GM12801 (cell line): ENCODE measurements around the gene RANBP9.

Experiments used
- TF ChIP-seq, protein P1 (sequence below): IDR thresholded peaks from one replicate; pipeline ENCODE4 v1.5.1; 2011; ENCODE audit warnings: control low read depth; ENCODE audit not compliant: insufficient read length; ENCODE audit errors: extremely low read depth

The RANBP9 gene

DNA sequence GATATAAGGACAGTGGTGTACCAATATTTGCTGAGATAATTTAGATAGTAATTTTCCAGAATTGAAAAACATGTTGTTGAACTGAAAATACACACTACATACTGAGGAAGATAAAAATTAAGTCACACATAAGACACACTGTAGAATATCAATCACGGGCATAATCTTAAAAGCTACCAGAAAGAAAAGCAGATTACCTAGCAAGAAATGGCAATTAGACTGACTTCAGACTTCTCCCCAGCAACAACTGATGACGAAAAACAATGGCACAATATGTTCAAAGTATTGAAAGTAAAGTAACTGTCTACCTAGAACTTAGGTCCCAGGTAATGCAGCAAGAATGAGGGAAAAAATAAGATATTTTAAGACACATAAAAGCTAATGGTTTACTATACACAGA, 50.0 kb downstream of the RANBP9 start:
- TF ChIP-seq, protein P1, sequence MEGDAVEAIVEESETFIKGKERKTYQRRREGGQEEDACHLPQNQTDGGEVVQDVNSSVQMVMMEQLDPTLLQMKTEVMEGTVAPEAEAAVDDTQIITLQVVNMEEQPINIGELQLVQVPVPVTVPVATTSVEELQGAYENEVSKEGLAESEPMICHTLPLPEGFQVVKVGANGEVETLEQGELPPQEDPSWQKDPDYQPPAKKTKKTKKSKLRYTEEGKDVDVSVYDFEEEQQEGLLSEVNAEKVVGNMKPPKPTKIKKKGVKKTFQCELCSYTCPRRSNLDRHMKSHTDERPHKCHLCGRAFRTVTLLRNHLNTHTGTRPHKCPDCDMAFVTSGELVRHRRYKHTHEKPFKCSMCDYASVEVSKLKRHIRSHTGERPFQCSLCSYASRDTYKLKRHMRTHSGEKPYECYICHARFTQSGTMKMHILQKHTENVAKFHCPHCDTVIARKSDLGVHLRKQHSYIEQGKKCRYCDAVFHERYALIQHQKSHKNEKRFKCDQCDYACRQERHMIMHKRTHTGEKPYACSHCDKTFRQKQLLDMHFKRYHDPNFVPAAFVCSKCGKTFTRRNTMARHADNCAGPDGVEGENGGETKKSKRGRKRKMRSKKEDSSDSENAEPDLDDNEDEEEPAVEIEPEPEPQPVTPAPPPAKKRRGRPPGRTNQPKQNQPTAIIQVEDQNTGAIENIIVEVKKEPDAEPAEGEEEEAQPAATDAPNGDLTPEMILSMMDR, result no peak

DNA sequence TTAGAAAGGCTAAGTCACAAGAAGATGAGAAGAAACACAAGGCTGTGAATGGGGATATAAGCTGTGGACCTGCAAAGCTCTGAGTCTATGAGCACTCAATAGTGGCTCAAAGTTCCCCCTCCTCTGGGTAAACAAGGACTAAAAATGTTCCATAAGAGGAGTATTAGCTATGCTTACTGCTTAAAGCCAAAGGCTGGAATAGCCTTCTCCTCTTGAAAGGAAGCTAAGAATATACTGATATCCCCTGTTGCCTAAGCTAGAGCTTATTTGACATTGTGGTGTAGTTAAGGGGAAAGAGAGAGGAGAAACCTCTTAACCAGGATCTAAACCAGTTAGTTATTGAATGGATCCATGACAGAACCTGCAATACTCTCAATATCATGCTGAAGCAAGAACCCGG, 50.7 kb downstream of the RANBP9 start:
- TF ChIP-seq, protein P1, result no peak

DNA sequence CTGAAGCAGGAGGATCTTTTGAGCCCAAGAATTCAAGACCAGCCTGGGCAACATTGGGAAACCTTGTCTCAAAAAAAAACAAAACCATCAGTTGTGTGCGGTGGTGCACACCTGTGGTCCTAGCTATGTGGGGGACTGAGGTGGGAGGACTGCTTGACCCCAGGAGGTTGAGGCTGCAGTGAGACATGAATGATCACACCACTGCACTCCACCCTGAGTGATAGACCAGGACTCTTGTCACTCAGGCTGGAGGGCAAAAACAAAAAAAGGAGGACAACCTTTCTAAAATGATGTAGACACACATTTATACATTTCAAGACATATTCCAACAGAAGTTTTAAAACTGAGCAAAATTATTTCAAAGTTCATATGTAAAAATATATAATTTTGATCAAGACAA, 51.4 kb downstream of the RANBP9 start:
- TF ChIP-seq, protein P1, result no peak

DNA sequence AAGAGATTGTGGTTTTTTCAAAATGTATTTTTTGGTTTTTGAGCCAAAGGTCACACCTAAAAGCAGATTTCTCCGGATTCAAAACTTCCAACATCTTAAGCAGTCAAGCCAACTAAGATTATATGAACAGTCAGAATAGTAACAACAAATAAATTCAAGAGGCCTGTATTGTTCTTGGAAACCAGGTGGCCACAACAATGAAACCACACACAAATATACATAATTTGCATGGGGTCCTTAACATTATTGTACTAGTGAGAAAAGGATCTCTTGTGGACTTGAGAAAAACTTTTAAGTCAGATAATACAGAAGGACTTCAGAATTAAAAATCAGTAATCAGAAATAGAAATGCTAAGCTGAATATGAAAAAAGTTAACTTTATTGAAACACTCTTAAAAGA, 55.9 kb downstream of the RANBP9 start:
- TF ChIP-seq, protein P1, result no peak

DNA sequence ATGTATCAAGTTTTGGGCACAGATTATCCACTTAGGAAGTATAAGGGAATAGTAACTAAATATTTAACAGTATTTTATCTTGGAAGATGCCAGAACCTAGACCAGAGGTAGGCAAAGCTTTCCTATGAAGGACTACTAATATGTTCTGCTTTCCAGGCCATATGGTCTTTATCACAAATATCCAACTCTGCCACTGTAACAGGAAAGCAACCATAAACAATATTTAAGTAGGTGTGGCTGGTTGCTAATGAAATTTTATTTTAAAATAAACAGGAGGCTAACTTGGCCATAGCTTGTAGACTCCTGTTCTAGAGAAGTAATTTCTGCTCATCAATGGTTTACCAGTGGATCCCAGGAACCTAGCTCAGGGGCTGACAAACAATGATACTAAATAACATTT, 57.1 kb downstream of the RANBP9 start:
- TF ChIP-seq, protein P1, result no peak

DNA sequence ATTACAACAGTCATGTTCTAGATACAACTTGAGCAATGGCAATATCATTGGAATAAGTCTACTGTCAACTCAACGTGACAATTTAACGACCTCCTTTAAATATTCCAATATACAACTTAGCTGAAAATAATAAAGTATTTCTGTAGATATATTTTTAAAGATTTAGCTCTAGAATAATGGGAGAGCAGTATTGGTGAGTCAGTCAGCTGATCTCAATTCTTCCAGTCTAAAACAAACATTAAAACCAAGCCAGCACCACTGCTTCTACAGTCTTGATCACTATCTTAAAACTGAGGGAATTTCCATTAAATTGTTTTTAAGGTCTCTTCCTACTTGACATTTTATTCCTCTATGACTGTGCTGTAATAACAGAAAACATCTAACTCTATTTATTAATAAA, 58.3 kb downstream of the RANBP9 start:
- TF ChIP-seq, protein P1, result no peak

DNA sequence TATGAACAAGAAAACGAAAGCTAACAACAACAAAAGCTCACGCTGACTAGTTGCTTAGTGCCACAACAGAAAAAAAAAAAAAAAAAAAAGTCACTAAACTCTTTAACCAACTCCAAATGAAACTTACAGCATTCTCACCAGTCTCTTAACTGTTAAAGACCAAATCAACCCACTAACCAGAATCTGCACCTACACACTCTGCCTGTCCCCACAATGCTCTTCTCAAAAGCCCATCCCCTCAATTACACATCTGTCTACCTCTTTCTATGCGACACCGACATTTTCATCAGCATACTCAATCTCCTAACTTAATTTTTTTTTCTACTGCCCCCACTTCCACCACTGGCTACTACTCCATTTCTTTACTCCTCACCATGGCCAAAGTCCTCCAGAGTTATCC, 62.2 kb downstream of the RANBP9 start:
- TF ChIP-seq, protein P1, result no peak

DNA sequence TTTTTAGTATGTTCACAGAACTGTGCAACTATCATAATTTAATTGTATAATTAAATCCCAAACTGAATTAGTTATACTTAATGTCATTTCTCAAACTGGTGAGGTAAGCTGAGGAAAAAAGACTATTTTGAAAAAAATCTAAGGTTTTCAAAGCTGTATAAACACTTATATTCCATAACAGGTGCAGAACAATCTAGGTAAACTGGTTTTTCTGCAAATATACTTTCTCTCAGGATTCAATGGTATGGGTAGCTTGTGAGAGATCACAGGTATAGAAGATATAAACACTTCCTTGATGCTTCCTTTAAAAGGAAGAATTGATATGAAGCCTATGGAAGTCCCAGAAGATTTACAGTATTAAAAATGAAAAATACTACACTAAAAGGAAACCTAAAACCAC, 62.8 kb downstream of the RANBP9 start:
- TF ChIP-seq, protein P1, result no peak
